BLaER1 treated with 17β-estradiol and CSF1 and Interleukin-3, amounts not matched to agents 10 nM and 100 nM (cell line): ENCODE measurements around the gene VPS8.

Source experiments
- H3K27ac ChIP-seq, 11 experiments: shearing (Covaris generic); formaldehyde crosslinking; 2 replicates each; pipeline ENCODE4 v1.8.1; 2022
- H3K27me3 ChIP-seq, 11 experiments: shearing (Covaris generic); formaldehyde crosslinking; 2 replicates each; pipeline ENCODE4 v1.8.1; 2022
- H3K36me3 ChIP-seq, 11 experiments: shearing (Covaris generic); formaldehyde crosslinking; 2 replicates each; pipeline ENCODE4 v1.8.1; 2022
- H3K4me1 ChIP-seq, 10 experiments: shearing (Covaris generic); formaldehyde crosslinking; 2 replicates each; pipeline ENCODE4 v1.8.1; 2022
- H3K4me2 ChIP-seq, 11 experiments: shearing (Covaris generic); formaldehyde crosslinking; 2 replicates each; pipeline ENCODE4 v1.8.1; 2022
- H3K4me3 ChIP-seq, 10 experiments: shearing (Covaris generic); formaldehyde crosslinking; 2 replicates each; pipeline ENCODE4 v1.8.1; 2022
- H3K9ac ChIP-seq, 11 experiments: shearing (Covaris generic); formaldehyde crosslinking; 2 replicates each; pipeline ENCODE4 v1.8.1; 2022
- H3K9me3 ChIP-seq, 11 experiments: shearing (Covaris generic); formaldehyde crosslinking; replicated peaks in 1 of 11; 2 replicates each; pipeline ENCODE4 v1.8.1; 2022
- H4K20me1 ChIP-seq, 11 experiments: shearing (Covaris generic); formaldehyde crosslinking; 2 replicates each; pipeline ENCODE4 v1.8.1; 2022
- Cebpa-rat ChIP-seq, 11 experiments: shearing (Covaris generic); IDR thresholded peaks; 2 replicates each; pipeline ENCODE4 v1.8.1; 2022

VPS8 gene

GRCh38 chr3:185021256-185021655 is 209.3 kb downstream of the VPS8 start:
- no peak overlapping the region for H3K27ac ChIP-seq
- H3K4me1 ChIP-seq = peaks cover 0 to 19% (median 14%) of the 10 kb centered on the region in 10 experiments; a peak in 14 of 20 replicates
- H3K9ac ChIP-seq = no peak overlapping the region
- H4K20me1 ChIP-seq = no peaks in the 10 kb centered on the region
- H3K36me3 ChIP-seq = peaks cover 20 to 96% (median 33%) of the 10 kb centered on the region in 11 experiments
- no peak overlapping the region for H3K4me2 ChIP-seq
- H3K27me3 ChIP-seq = no peaks in the 10 kb centered on the region
- H3K9me3 ChIP-seq = peaks cover 25 to 43% (median 32%) of the 10 kb centered on the region in 11 experiments
- no peak for TF ChIP-seq Cebpa-rat (IDR thresholded peaks at IDR 0.05)
- no peak overlapping the region for H3K4me3 ChIP-seq

DNA sequence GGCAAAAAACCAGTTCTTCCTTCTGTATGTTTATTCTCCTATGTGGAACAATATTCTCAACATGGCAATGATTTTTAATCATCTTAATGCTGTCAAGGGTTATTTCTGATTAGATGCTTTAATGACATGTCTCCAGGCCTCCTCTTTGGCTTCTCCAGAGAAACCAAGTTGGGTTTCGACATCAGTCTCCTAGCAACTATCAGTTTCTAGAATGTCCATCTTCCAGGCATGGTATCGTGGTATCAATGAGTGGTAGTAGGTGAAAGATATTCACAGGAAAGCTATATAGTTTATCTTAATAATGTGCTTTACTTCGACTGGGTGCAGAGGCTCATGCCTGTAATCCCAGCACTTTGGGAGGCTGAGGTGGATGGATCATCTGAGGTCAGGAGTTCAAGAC is 212.4 kb downstream of the VPS8 start:
- Histone ChIP-seq H4K20me1 (no peaks in the 10 kb centered on the region), H3K9me3 (peaks cover 4 to 23% (median 16%) of the 10 kb centered on the region in 11 experiments), H3K4me3 (no peak overlapping the region), H3K9ac (no peak overlapping the region), H3K4me1 (peaks cover 0 to 25% (median 14%) of the 10 kb centered on the region in 10 experiments; a peak in 14 of 20 replicates), H3K36me3 (peaks cover 14 to 96% (median 31%) of the 10 kb centered on the region in 11 experiments), H3K4me2 (peak overlapping the region in 6 of 11 experiments; percentile 16 to 50 (median 44); a peak in 10 of 22 replicates), H3K27ac (no peak overlapping the region), H3K27me3 (no peaks in the 10 kb centered on the region)
- TF ChIP-seq Cebpa-rat (IDR thresholded peaks at IDR 0.05) = no peak

- Histone ChIP-seq H3K27ac (no peak overlapping the region), H3K4me1 (peaks cover 0 to 26% (median 14%) of the 10 kb centered on the region in 10 experiments; a peak in 14 of 20 replicates), H3K9ac (no peak overlapping the region), H3K4me3 (no peak overlapping the region), H3K4me2 (peak overlapping the region in 7 of 11 experiments; percentile 16 to 50 (median 42); a peak in 14 of 22 replicates), H4K20me1 (no peaks in the 10 kb centered on the region), H3K9me3 (peaks cover 0 to 17% (median 11%) of the 10 kb centered on the region in 11 experiments; a peak in 16 of 22 replicates), H3K27me3 (no peaks in the 10 kb centered on the region), H3K36me3 (peaks cover 8 to 96% (median 32%) of the 10 kb centered on the region in 11 experiments; a peak in 21 of 22 replicates)
- no peak for TF ChIP-seq Cebpa-rat (IDR thresholded peaks at IDR 0.05)
Observed at GRCh38 chr3:185024966-185025365, 213.0 kb downstream of the VPS8 start.

DNA sequence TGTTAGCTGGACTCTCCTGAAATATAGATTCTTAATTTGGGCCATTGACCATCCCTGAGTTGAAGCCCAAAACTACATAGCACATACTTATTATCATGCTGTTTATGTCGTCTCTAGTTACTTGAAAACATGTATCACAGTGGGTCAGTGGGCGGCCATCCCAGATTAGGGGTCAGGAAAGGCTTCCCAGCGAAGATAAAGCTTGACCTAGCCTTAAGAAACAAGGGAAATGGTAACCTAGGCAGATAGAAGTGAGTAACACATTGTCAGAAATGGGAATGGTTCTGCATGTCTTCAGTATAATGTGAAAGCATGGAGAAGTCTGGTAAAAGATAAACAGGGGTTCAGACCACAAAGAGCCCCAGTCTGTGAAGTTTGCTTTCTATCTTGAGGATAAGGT is 216.2 kb downstream of the VPS8 start:
- H4K20me1 ChIP-seq = no peaks in the 10 kb centered on the region
- no peak overlapping the region for H3K9ac ChIP-seq
- peaks cover 0 to 26% (median 14%) of the 10 kb centered on the region in 10 experiments; a peak in 14 of 20 replicates for H3K4me1 ChIP-seq
- no peak overlapping the region for H3K4me2 ChIP-seq
- TF ChIP-seq Cebpa-rat (IDR thresholded peaks at IDR 0.05) = no peak
- H3K27ac ChIP-seq = no peak overlapping the region
- H3K9me3 ChIP-seq = peaks cover 0 to 10% (median 4%) of the 10 kb centered on the region in 11 experiments; a peak in 6 of 22 replicates
- H3K27me3 ChIP-seq = no peaks in the 10 kb centered on the region
- peaks cover 7 to 100% (median 42%) of the 10 kb centered on the region in 11 experiments; a peak in 21 of 22 replicates for H3K36me3 ChIP-seq
- H3K4me3 ChIP-seq = no peak overlapping the region

GRCh38 chr3:185029086-185029485 is 217.1 kb downstream of the VPS8 start:
- Histone ChIP-seq H3K9ac (no peak overlapping the region), H3K27ac (no peak overlapping the region), H4K20me1 (no peaks in the 10 kb centered on the region), H3K27me3 (no peaks in the 10 kb centered on the region), H3K4me1 (peaks cover 0 to 26% (median 14%) of the 10 kb centered on the region in 10 experiments; a peak in 14 of 20 replicates), H3K9me3 (peaks cover 4 to 12% (median 10%) of the 10 kb centered on the region in 11 experiments; a peak in 13 of 22 replicates), H3K4me2 (peak overlapping the region in 2 of 11 experiments; percentile 21 to 25; a peak in 2 of 22 replicates), H3K4me3 (no peak overlapping the region), H3K36me3 (peaks cover 12 to 100% (median 44%) of the 10 kb centered on the region in 11 experiments; a peak in 20 of 22 replicates)
- TF ChIP-seq Cebpa-rat (IDR thresholded peaks at IDR 0.05) = no peak

DNA sequence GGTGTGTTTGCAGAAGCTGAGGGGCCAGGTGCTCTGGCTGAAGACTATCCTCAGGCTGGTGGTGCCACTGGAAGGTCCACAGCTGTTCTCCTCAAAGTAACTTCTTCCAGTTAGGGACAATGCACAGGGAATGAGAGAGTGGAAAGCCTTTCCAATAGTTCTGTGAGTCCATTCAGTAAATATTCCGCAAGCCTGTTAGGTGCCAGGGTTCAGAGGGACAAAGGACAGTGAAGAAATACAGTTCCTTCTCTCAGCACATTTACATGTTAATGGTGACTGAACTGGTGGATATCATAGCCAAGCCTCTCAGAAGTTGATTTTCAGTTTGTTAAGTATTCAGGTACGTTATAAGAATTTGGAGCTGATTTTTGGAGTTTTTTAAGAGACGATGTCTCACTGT is 218.4 kb downstream of the VPS8 start:
- H3K4me3 ChIP-seq = no peak overlapping the region
- TF ChIP-seq Cebpa-rat (IDR thresholded peaks at IDR 0.05) = no peak
- peaks cover 0 to 13% (median 2%) of the 10 kb centered on the region in 10 experiments; a peak in 12 of 20 replicates for H3K4me1 ChIP-seq
- H3K36me3 ChIP-seq = peaks cover 12 to 100% (median 44%) of the 10 kb centered on the region in 11 experiments; a peak in 20 of 22 replicates
- H3K27ac ChIP-seq = no peak overlapping the region
- H3K27me3 ChIP-seq = no peaks in the 10 kb centered on the region
- H4K20me1 ChIP-seq = no peaks in the 10 kb centered on the region
- no peak overlapping the region for H3K4me2 ChIP-seq
- H3K9me3 ChIP-seq = peaks cover 8 to 24% (median 12%) of the 10 kb centered on the region in 11 experiments; a peak in 17 of 22 replicates
- no peak overlapping the region for H3K9ac ChIP-seq

GRCh38 chr3:185030951-185031350 is 219.0 kb downstream of the VPS8 start:
- no peak overlapping the region for H3K4me3 ChIP-seq
- H3K36me3 ChIP-seq = peaks cover 12 to 100% (median 38%) of the 10 kb centered on the region in 11 experiments; a peak in 19 of 22 replicates
- H3K27me3 ChIP-seq = no peaks in the 10 kb centered on the region
- peaks cover 14 to 30% (median 18%) of the 10 kb centered on the region in 11 experiments for H3K9me3 ChIP-seq
- H3K4me1 ChIP-seq = peaks cover 0 to 8% (median 0%) of the 10 kb centered on the region in 10 experiments; a peak in 1 of 20 replicates
- H3K9ac ChIP-seq = no peak overlapping the region
- no peak overlapping the region for H3K4me2 ChIP-seq
- TF ChIP-seq Cebpa-rat (IDR thresholded peaks at IDR 0.05) = no peak
- no peak overlapping the region for H3K27ac ChIP-seq
- no peaks in the 10 kb centered on the region for H4K20me1 ChIP-seq

DNA sequence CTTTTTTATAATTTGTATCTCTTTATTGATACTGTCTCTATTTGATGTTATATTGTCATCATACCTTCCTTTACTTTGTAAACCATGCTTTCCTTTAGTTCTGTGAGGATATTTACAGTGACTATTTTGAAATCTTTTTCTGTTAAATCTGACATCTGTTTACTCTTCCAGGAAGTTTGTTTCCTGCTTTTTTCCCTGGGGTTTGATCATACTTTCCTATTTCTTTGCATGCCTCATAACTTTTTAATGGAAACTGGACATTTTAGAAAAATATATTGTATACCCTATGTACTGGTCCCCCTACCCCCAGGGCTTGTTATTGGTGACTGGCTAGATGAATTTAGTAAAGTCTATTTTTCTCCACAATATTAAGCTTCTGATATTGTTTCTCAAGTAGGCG is 225.8 kb downstream of the VPS8 start:
- no peak overlapping the region for H3K9ac ChIP-seq
- peaks cover 0 to 99% (median 25%) of the 10 kb centered on the region in 11 experiments; a peak in 17 of 22 replicates for H3K36me3 ChIP-seq
- no peak for TF ChIP-seq Cebpa-rat (IDR thresholded peaks at IDR 0.05)
- H3K4me1 ChIP-seq = peaks cover 0 to 10% (median 6%) of the 10 kb centered on the region in 10 experiments; a peak in 8 of 20 replicates
- H3K4me3 ChIP-seq = no peak overlapping the region
- H4K20me1 ChIP-seq = no peaks in the 10 kb centered on the region
- peak overlapping the region in 5 of 11 experiments; percentile 18 to 40 (median 32); a peak in 9 of 22 replicates for H3K4me2 ChIP-seq
- 0 out of 22 replicates have a peak overlapping the region, but pooled peaks of 1 of the 11 experiments have one; percentile 27 for H3K27ac ChIP-seq
- H3K27me3 ChIP-seq = no peaks in the 10 kb centered on the region
- H3K9me3 ChIP-seq = peaks cover 34 to 68% (median 46%) of the 10 kb centered on the region in 11 experiments

- Histone ChIP-seq H3K9ac (no peak overlapping the region), H4K20me1 (no peaks in the 10 kb centered on the region), H3K36me3 (peaks cover 0 to 91% (median 16%) of the 10 kb centered on the region in 11 experiments; a peak in 17 of 22 replicates), H3K4me1 (peaks cover 0 to 10% (median 7%) of the 10 kb centered on the region in 10 experiments; a peak in 10 of 20 replicates), H3K27me3 (no peaks in the 10 kb centered on the region), H3K9me3 (peaks cover 27 to 46% (median 38%) of the 10 kb centered on the region in 11 experiments), H3K27ac (no peak overlapping the region), H3K4me3 (no peak overlapping the region), H3K4me2 (no peak overlapping the region)
- no peak for TF ChIP-seq Cebpa-rat (IDR thresholded peaks at IDR 0.05)
Observed at GRCh38 chr3:185040425-185040824, 228.5 kb downstream of the VPS8 start.
